Fibroblast of lung (primary cell): Measurements from ENCODE around the gene KLK7. TPM values are rescaled to one million over a fixed set of nuclear protein-coding genes. Genes with fewer than 3 reads are reported as not detected.

Experiments used
- DNase-seq, 2 donors: peaks; one replicate each; pipeline versions ENCODE4 v3.0.0 to v3.0.0-alpha.2; 2010; ENCODE audit warnings: low read depth in 2 of 2
- H2AFZ ChIP-seq: 2 replicates; pipeline ENCODE4 v1.5.1; 2012; ENCODE audit warnings: low read length, control low read depth, inconsistent platforms
- H3K27ac ChIP-seq: 2 replicates; pipeline ENCODE4 v1.5.1; 2011; ENCODE audit warnings: low read length, control low read depth; ENCODE audit not compliant: insufficient read depth
- H3K27me3 ChIP-seq: 2 replicates; pipeline ENCODE4 v1.5.1; 2011; ENCODE audit warnings: mild to moderate bottlenecking, low read length; ENCODE audit not compliant: control insufficient read depth, insufficient read depth
- H3K36me3 ChIP-seq: 2 replicates; pipeline ENCODE4 v1.5.1; 2011; ENCODE audit warnings: low read length; ENCODE audit not compliant: control insufficient read depth, insufficient read depth
- H3K4me1 ChIP-seq: 2 replicates; pipeline ENCODE4 v1.5.1; 2011; ENCODE audit warnings: low read length; ENCODE audit not compliant: control insufficient read depth, insufficient read depth; ENCODE audit errors: extremely low read depth
- H3K4me2 ChIP-seq: 2 replicates; pipeline ENCODE4 v1.5.1; 2011; ENCODE audit warnings: low read length, control low read depth; ENCODE audit not compliant: insufficient read depth; ENCODE audit errors: extremely low read depth
- H3K4me3 ChIP-seq, 4 experiments: fragments of 200-600 bp in 1 of 4; sonication (generic) in 1 of 4; replicated peaks in 1 of 4; 2 replicates each; pipeline ENCODE4 v1.5.1; 2011 to 2016; ENCODE audit warnings: low read length in 4 of 4, low read depth in 3 of 4, mild to moderate bottlenecking in 3 of 4, control low read depth in 2 of 4, inconsistent platforms in 1 of 4, mixed read lengths in 1 of 4; ENCODE audit not compliant: insufficient read depth in 1 of 4; ENCODE audit errors: control extremely low read depth in 1 of 4
- H3K79me2 ChIP-seq: 2 replicates; pipeline ENCODE4 v1.5.1; 2012; ENCODE audit warnings: mild to moderate bottlenecking, low read length, inconsistent platforms; ENCODE audit not compliant: control insufficient read depth, insufficient read depth
- H3K9ac ChIP-seq: 2 replicates; pipeline ENCODE4 v1.5.1; 2011; ENCODE audit warnings: mild to moderate bottlenecking, low read length, control low read depth; ENCODE audit not compliant: insufficient read depth
- H3K9me3 ChIP-seq: 2 replicates; pipeline ENCODE4 v1.5.1; 2012; ENCODE audit warnings: low read depth, low read length; ENCODE audit not compliant: control insufficient read depth, insufficient read depth
- H4K20me1 ChIP-seq: 2 replicates; pipeline ENCODE4 v1.5.1; 2011; ENCODE audit warnings: low read length; ENCODE audit not compliant: control insufficient read depth, insufficient read depth; ENCODE audit errors: extremely low read depth
- CTCF ChIP-seq, 2 donors: IDR thresholded peaks in 1 of 2; conservative IDR thresholded peaks in 1 of 2; 1 replicate in 1 of 2; 2 replicates in 1 of 2; pipeline ENCODE4 v1.5.1; 2011 to 2012; ENCODE audit warnings: low read length in 2 of 2, control low read depth in 1 of 2, inconsistent platforms in 1 of 2, low read depth in 1 of 2, mild to moderate bottlenecking in 1 of 2
- EZH2 ChIP-seq: IDR thresholded peaks from 2 replicates; pipeline ENCODE4 v1.5.1; 2012; ENCODE audit warnings: low read length, control low read depth, mild to moderate bottlenecking; ENCODE audit errors: missing control alignments
- polyA plus RNA-seq, 2 donors: library from polyadenylated mRNA; depleted of rRNA in 1 of 2; stranded (reverse) in 1 of 2; unstranded in 1 of 2; fragments of >200 nt; gene quantifications; 2 replicates each; pipeline ENCODE4 v1.2.1, GENCODE V29; 2011 to 2012; ENCODE audit warnings: missing spikeins in 1 of 2
- total RNA-seq: library from RNA; depleted of rRNA; stranded (reverse); fragments of >200 nt; gene quantifications from 2 replicates; pipeline ENCODE4 v1.2.1, GENCODE V29; 2014

KLK7 gene
- total and polyA plus RNA-seq, 2 donors (not counting 1 experiment from before 2014, with no cell fraction given), result not detected

- Histone ChIP-seq H3K9ac (no peak overlapping the region), H3K4me2 (no peak overlapping the region), H2AFZ (no peak overlapping the region), H3K27me3 (peaks cover 3% of the 10 kb centered on the region), H3K36me3 (no peaks in the 10 kb centered on the region), H3K27ac (no peak overlapping the region), H4K20me1 (no peaks in the 10 kb centered on the region), H3K4me1 (no peaks in the 10 kb centered on the region), H3K9me3 (no peaks in the 10 kb centered on the region), H3K4me3 (no peak overlapping the region), H3K79me2 (no peaks in the 10 kb centered on the region)
- no peak for DNase-seq
- TF ChIP-seq CTCF (conservative IDR thresholded peaks at IDR 0.05 in 1 of 2, IDR thresholded peaks at IDR 0.05 in 1 of 2; ENCODE audit: low read depth in 1 of 2, low read length in 2 of 2), result no peak
- no peak for TF ChIP-seq EZH2
Measured at GRCh38 chr19:51014242-51014641, 30.5 kb upstream of the KLK7 start.

GRCh38 chr19:51012661-51013190 lies 29.0 kb upstream of the KLK7 start:
- no peak overlapping the region for H3K27ac ChIP-seq
- H3K4me3 ChIP-seq, result no peak overlapping the region
- H3K4me2 ChIP-seq, result no peak overlapping the region
- no peaks in the 10 kb centered on the region for H3K9me3 ChIP-seq
- peaks cover 3% of the 10 kb centered on the region for H3K27me3 ChIP-seq
- no peaks in the 10 kb centered on the region for H3K36me3 ChIP-seq
- H3K4me1 ChIP-seq, result no peaks in the 10 kb centered on the region
- H2AFZ ChIP-seq, result no peak overlapping the region
- H3K79me2 ChIP-seq, result no peaks in the 10 kb centered on the region
- H3K9ac ChIP-seq, result no peak overlapping the region
- no peaks in the 10 kb centered on the region for H4K20me1 ChIP-seq
- no peak for DNase-seq
- TF ChIP-seq EZH2 (no peak), CTCF (conservative IDR thresholded peaks at IDR 0.05 in 1 of 2, IDR thresholded peaks at IDR 0.05 in 1 of 2; ENCODE audit: low read depth in 1 of 2, low read length in 2 of 2) (no peak)

GRCh38 chr19:51010066-51010795 lies 26.5 kb upstream of the KLK7 start:
- no peak for DNase-seq
- H3K4me3 ChIP-seq, result no peak overlapping the region
- no peaks in the 10 kb centered on the region for H3K79me2 ChIP-seq
- no peaks in the 10 kb centered on the region for H4K20me1 ChIP-seq
- no peaks in the 10 kb centered on the region for H3K36me3 ChIP-seq
- TF ChIP-seq EZH2, result no peak
- no peak for TF ChIP-seq CTCF (conservative IDR thresholded peaks at IDR 0.05 in 1 of 2, IDR thresholded peaks at IDR 0.05 in 1 of 2; ENCODE audit: low read depth in 1 of 2, low read length in 2 of 2)
- H3K4me2 ChIP-seq, result no peak overlapping the region
- H3K27ac ChIP-seq, result no peak overlapping the region
- no peaks in the 10 kb centered on the region for H3K4me1 ChIP-seq
- H3K27me3 ChIP-seq, result no peaks in the 10 kb centered on the region
- no peaks in the 10 kb centered on the region for H3K9me3 ChIP-seq
- H2AFZ ChIP-seq, result no peak overlapping the region
- H3K9ac ChIP-seq, result no peak overlapping the region
